MM.1S (cell line): Measurements from ENCODE around the gene SLC6A12.

Experiments used
- DNase-seq: peaks from one replicate; pipeline ENCODE4 v3.0.0-alpha.2; 2015
- H2AFZ ChIP-seq: fragments of 300-600 bp; sonication (generic); 2 replicates; pipeline ENCODE4 v1.6.0; 2016; ENCODE audit warnings: antibody characterized with exemption, low read length
- H3F3A ChIP-seq: fragments of 300-600 bp; sonication (generic); 2 replicates; pipeline ENCODE4 v1.6.1; 2016; ENCODE audit warnings: mild to moderate bottlenecking, antibody characterized with exemption, low read length, moderate library complexity, mixed read lengths; ENCODE audit not compliant: insufficient read depth
- H3K27ac ChIP-seq: fragments of 300-600 bp; sonication (generic); 2 replicates; pipeline ENCODE4 v1.5.1; 2016; ENCODE audit warnings: mild to moderate bottlenecking, low read length
- H3K27me3 ChIP-seq: fragments of 300-600 bp; sonication (generic); replicated peaks from 2 replicates; pipeline ENCODE4 v1.6.0; 2016; ENCODE audit warnings: low read length; ENCODE audit not compliant: insufficient read depth
- H3K36me3 ChIP-seq: fragments of 300-600 bp; sonication (generic); replicated peaks from 2 replicates; pipeline ENCODE4 v1.6.1; 2016; ENCODE audit warnings: mild to moderate bottlenecking, low read length, mixed read lengths; ENCODE audit not compliant: insufficient read depth
- H3K4me1 ChIP-seq: fragments of 300-600 bp; sonication (generic); 2 replicates; pipeline ENCODE4 v1.6.1; 2016; ENCODE audit warnings: low read length, mixed read lengths
- H3K4me2 ChIP-seq: fragments of 300-600 bp; sonication (generic); 2 replicates; pipeline ENCODE4 v1.6.0; 2016; ENCODE audit warnings: low read depth, low read length
- H3K4me3 ChIP-seq: fragments of 300-600 bp; sonication (generic); 2 replicates; pipeline ENCODE4 v1.5.1; 2016; ENCODE audit warnings: low read length, mixed read lengths
- H3K79me2 ChIP-seq: fragments of 300-600 bp; sonication (generic); 2 replicates; pipeline ENCODE4 v1.6.1; 2016; ENCODE audit warnings: mixed run types, low read length, mixed read lengths
- H3K9ac ChIP-seq: fragments of 300-600 bp; sonication (generic); 2 replicates; pipeline ENCODE4 v1.6.1; 2016; ENCODE audit warnings: low read length, mixed read lengths
- H3K9me2 ChIP-seq: fragments of 300-600 bp; sonication (generic); replicated peaks from 2 replicates; pipeline ENCODE4 v1.6.1; 2016; ENCODE audit warnings: mild to moderate bottlenecking, low read length, mixed read lengths; ENCODE audit not compliant: insufficient read depth
- H3K9me3 ChIP-seq: fragments of 300-600 bp; sonication (generic); replicated peaks from 2 replicates; pipeline ENCODE4 v1.6.1; 2016; ENCODE audit warnings: mild to moderate bottlenecking, low read length, mixed read lengths; ENCODE audit not compliant: insufficient read depth
- H4K20me1 ChIP-seq: fragments of 300-600 bp; sonication (generic); 2 replicates; pipeline ENCODE4 v1.6.1; 2016; ENCODE audit warnings: mild to moderate bottlenecking, low read length, moderate library complexity, mixed read lengths; ENCODE audit not compliant: insufficient read depth
- CTCF ChIP-seq: fragments of 300-600 bp; sonication (generic); IDR thresholded peaks from 2 replicates; pipeline ENCODE4 v1.5.1; 2016; ENCODE audit warnings: antibody characterized with exemption, low read length, mixed read lengths
- EZH2 ChIP-seq: fragments of 300-600 bp; sonication (generic); optimal IDR thresholded peaks from 2 replicates; pipeline ENCODE3; 2017; ENCODE audit warnings: low read depth, mild to moderate bottlenecking, antibody characterized with exemption, low read length, mixed read lengths
- EZH2phosphoT487 ChIP-seq: fragments of 300-600 bp; sonication (generic); IDR thresholded peaks from 2 replicates; pipeline ENCODE4 v1.6.1; 2018; ENCODE audit warnings: antibody characterized with exemption, low read length

SLC6A12 gene

GRCh38 chr12:153080-153746 lies 60.7 kb downstream of the SLC6A12 start:
- H2AFZ ChIP-seq = peak overlapping the region; percentile 24
- DNase-seq = peak; percentile 77

DNA sequence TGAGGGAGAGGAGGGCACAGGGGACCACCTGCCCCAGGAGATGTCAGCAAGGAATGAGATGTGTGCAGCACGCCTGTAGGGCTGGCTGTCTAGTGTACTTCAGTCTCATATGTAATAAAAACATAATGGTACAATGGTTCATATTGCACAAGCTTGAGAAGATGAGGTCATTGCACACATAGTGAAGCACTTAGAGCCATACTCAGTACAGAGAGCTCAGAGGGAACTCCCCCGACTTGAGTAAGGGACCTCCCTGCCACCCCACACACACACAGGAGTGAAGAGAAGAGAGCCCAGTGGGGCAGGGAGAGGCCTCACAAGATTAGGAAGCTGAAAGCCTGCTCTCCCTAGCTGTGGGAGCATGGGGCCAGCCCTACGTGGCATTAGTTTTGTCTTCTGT lies 61.5 kb downstream of the SLC6A12 start:
- no peaks in the 10 kb centered on the region for H3K9me3 ChIP-seq
- no peaks in the 10 kb centered on the region for H3K79me2 ChIP-seq
- no peaks in the 10 kb centered on the region for H4K20me1 ChIP-seq
- H3K27ac ChIP-seq = no peak overlapping the region
- peaks cover 31% of the 10 kb centered on the region for H3K27me3 ChIP-seq
- no peaks in the 10 kb centered on the region for H3K9me2 ChIP-seq
- no peaks in the 10 kb centered on the region for H3F3A ChIP-seq
- no peak for DNase-seq
- no peaks in the 10 kb centered on the region for H3K36me3 ChIP-seq
- H3K9ac ChIP-seq = no peak overlapping the region
- peaks cover 6% of the 10 kb centered on the region; the same call in 1 of the 2 replicates for H3K4me1 ChIP-seq
- no peak overlapping the region for H3K4me2 ChIP-seq
- TF ChIP-seq EZH2phosphoT487 = no peak
- no peak for TF ChIP-seq CTCF
- no peak for TF ChIP-seq EZH2
- no peak overlapping the region for H3K4me3 ChIP-seq
- H2AFZ ChIP-seq = no peak overlapping the region

More at GRCh38 chr12:153080-153746, 60.7 kb downstream of the SLC6A12 start:
- Histone ChIP-seq H3K27me3 (peaks cover 25% of the 10 kb centered on the region), H3K9ac (no peak overlapping the region), H3K27ac (no peak overlapping the region), H3K4me2 (no peak overlapping the region), H3K9me2 (no peaks in the 10 kb centered on the region), H3F3A (no peaks in the 10 kb centered on the region), H4K20me1 (no peaks in the 10 kb centered on the region), H3K36me3 (no peaks in the 10 kb centered on the region), H3K79me2 (no peaks in the 10 kb centered on the region), H3K9me3 (no peaks in the 10 kb centered on the region), H3K4me3 (no peak overlapping the region), H3K4me1 (peaks cover 6% of the 10 kb centered on the region; the same call in 1 of the 2 replicates)
- TF ChIP-seq EZH2phosphoT487 (no peak), CTCF (peak; percentile 96)

DNA sequence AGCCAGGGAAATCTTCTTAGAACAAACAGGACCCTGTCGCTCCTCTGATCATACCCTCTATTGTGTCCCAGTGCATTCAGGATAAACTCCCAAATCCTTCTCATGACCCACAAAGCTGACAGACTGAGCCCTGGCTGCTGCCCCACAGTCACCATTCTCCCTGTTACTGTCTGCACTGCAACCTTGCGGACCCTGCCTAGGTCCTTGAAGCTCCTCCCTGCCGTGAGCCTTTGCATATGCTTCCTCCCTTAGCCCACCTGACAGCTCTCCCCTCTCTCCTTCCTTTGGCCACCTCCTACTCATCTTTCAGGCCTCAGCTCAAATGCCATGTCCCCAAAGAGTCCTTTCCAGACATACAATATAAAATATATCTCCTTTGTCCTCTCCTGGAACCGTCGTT lies 62.4 kb downstream of the SLC6A12 start:
- Histone ChIP-seq H3K4me3 (no peak overlapping the region), H3K9me3 (no peaks in the 10 kb centered on the region), H3K4me1 (peaks cover 6% of the 10 kb centered on the region; the same call in 1 of the 2 replicates), H3K9me2 (no peaks in the 10 kb centered on the region), H3K9ac (no peak overlapping the region), H3F3A (no peaks in the 10 kb centered on the region), H4K20me1 (no peaks in the 10 kb centered on the region), H3K79me2 (no peaks in the 10 kb centered on the region), H3K27me3 (peaks cover 33% of the 10 kb centered on the region), H3K27ac (no peak overlapping the region), H3K36me3 (no peaks in the 10 kb centered on the region), H2AFZ (no peak overlapping the region), H3K4me2 (no peak overlapping the region)
- no peak for DNase-seq
- TF ChIP-seq EZH2phosphoT487 = no peak
- TF ChIP-seq EZH2 = no peak
- TF ChIP-seq CTCF = no peak
